HG03354 (cell line): Measurements from ENCODE around the gene PRSS21.

Experiments used
- ATAC-seq: cut with Tn5 transposase; IDR thresholded peaks from one replicate; pipeline ENCODE4 v1.9.1; 2021; ENCODE audit warnings: mild to moderate bottlenecking; ENCODE audit not compliant: unreplicated experiment, poor library complexity, severe bottlenecking

PRSS21 gene

DNA sequence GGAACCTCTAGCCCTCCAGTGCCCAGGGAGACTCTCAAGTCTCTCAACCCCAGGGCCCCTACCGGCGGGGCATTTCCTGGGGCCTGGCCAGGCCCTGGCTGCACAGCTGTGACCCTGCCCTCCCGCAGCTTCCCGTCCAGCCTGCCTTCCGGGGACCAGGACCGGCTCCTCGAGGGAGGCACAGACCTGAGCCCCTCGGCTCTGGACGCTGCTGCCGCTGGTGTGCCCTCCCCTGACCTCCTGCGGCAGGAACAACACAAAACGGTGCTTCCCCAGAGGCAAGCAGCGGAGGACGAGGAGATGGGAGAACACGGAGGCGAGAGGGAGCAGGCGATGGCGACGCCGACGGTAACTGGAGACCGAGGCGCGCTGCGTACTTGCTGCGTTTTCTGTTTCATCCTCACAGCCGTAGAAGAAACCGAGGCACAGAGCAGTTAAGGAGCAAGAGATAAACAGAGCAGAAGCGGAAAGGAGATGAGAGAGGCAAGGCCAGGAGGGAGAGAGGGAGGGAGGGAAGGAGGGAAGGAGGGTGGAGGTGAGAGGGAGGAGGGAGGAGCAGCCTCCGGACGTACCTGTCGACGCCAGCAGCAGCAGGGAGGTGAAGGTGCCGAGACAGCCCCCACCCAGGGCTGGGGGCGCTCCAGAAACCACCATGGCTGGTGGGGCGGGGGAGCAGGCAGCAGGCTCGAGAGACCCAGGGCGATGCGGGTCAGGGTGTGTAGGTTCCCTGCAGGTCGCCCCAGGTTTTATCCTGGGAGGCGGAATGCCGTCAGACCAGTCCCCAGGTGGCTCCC, 40.6 kb downstream of the PRSS21 start, which contains the start of gene PRSS22:
TSS of gene PRSS22 (minus strand) at position 720 of the 794 bp plus-strand sequence. CDS start at position 654, 66 bp downstream.
- ATAC-seq: no peak

DNA sequence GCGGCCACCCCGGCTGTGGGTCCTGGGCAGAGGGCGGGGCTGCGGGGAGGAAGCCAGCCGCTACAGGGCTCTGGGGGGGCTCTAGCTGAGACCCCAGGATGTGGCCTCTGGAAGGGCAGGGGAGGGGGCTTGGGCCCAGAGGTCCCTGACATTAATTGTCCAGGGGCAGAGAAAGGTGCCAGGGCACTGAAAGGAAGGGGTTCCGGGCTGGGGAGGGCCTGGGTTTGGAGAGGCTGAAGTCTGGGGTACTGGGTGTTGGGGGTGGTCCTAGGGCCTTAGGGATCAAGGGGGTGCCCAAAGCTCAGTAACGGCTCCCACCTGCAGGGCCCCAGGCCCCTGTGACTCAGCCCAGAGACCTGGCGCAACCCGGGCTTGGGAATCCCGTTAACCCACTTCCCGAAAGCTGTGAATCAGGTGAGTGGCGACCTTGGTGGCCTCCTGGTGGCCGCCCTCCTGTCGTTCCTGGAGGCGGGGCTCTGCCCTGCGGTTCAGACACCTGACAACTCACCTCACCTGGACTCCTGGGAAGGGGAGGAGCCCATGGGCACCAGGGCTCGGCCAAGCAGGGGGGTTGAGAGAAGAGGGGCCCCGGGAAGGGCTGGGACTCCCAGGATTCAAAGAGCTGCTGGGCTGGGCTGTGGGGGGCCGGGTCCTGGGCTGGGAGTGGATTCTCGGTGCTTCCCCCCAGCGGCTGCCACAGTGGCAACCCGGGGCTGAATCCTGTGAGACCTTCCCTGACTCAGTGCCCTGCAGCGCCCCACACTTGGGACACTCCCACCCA, 41.4 kb downstream of the PRSS21 start:
- ATAC-seq: no peak

DNA sequence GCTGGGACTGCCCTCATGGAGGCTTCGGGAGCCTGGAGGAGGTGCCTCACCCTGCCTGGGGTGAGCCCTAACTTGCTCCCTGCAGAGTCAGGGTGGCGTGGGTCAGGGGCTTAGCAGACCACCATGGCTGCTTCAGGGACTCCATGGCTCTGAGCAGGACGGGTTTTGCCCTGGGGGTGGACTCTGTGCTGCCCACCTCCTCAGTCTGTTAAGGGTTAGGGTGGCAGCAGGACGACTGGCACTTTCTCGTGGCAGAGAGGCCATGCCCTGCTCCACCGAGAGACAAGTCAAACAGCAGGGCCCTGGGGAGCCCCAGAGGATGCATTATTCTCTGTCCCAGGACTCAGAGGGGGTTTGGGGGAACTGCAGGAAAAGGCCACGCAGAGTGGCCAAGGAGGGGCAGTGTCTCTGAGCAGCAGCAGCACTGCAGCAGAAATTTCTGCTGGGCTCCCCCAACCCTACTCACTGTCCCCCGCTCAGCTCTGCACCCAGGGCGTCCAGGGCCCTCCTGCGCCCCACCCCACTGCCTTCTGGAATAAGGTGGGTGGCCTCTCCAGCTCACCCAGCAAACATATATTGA, 42.7 kb downstream of the PRSS21 start:
- no peak for ATAC-seq

DNA sequence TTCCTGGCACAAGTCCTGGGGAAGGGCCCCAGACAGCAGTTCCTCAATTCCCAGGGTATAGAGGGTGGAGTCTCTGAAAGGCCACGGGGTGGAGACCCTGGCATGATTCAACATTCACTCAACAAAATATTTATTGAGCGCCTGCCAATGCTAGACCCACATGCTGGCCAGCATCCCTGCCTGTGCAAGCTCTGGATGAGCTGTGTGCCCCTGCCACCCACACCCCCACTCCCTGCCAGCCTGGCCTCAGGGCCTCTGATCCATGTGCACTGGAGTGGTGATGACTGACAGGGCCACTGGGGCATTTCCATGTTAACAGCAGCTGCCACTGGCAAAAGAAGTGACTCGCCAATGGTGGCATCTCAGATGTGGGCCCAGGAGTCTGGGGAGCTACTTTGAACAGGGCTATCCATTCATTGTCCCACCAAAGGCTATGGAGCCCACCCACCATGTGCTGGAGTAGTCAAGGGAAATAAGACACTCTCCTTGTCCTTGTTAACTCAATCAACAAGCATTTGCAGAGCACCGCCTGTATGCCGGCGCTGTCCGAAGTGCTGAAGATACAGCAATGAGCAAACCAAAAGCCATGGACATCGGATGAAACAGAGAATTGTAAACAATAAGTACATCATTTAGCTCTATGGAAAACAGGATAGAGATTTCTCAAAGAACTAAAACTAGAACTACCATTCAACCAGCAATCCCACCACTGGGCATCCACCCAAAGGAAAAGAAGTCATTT, 44.0 kb downstream of the PRSS21 start:
- no peak for ATAC-seq

DNA sequence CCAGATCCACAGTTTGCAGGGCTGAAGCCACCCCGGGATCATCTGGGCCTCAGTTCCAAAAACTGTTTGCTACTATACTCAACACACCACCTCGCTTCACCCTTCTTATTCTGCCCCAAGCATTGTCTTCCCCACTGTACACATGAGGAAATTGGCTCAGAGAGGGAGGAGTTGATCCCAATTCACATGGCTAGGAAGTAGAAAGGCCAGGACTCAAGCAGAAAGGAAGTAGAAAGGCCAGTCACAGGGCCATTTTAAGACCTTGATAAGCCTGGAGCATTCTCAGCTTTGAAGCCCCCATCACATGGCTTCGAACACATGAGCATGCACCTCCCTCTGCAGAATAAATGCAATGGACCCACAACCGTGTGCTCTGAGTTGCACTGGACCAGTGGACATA, 48.6 kb downstream of the PRSS21 start:
- no peak for ATAC-seq

DNA sequence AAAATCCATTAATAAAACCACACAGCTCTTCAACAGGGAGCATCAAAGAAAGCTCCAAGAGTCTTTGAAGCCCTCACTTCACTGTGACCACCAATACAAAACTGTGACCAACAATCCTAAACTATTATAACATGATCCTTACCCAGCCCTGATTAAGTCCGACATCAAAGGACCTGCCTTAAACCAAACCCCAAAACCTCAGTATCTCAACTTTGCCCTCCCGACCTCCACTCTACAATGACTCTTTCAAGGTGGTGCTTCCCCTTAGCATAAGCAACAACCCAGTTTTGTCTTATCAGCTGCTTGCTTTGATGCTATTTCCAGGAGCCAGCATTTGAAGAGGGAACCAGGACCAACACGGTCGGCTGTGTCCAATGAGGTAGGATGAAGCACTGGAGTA, 49.4 kb downstream of the PRSS21 start:
- no peak for ATAC-seq

DNA sequence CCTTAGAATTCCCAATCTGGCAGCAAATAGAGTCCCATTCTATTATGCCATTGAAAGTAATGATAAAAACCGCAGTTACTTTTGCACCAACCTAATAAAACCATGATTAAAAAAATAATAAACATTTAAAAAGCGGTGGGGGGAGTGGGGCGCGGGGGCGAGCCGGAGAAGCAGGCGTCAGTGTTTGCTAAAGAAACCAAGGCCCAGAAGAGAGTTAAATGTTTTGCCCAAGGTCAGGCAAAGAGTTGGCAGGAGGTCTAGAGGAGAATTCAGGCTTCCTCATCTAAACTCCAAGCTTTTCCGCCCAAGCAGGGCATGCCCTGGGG, 50.6 kb downstream of the PRSS21 start:
- no peak for ATAC-seq

DNA sequence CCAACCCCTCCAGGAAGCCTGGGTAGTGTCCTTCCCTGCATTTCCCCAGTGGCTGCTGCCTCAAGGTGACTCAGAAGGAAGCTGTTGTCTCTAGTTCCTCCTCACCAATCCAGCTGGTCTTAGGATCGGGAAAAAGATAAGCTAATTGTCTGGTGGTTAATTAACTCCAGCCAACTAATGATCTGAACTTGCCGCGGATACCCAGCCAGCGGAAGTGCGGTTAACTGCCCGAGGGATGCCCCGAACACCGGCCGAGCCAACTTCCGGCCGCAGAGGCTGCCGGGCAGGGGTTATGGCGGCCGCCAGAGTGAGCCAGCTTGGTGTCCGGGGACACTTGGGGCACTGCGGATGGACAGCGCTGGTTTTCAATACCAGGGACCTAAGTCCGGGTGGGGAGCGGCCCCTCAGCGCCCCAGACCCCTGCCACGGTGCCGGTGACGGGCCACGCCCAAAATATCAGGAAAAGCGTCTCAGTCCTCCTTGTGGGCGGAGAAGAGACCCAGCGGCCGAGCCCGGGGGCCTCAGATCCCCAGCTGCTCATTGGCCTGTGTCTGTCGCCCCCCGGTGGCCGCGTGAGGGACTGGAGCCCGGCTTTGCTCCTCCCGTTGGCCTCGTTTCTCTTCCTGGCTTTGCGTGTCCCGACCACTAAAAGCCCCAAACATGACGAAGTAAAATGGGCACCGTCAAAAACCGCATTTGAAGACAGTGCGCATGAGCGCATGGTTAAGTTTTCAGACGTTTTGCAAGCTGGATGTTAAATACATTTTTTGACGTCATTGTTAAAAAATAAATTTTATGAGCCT, 51.2 kb downstream of the PRSS21 start:
- peak; percentile 90 for ATAC-seq
